ENCODE measurements around the gene SAMM50. TPM values are rescaled to one million over a fixed set of nuclear protein-coding genes. Genes with fewer than 3 reads are reported as not detected.

The SAMM50 gene
- 10 to 100 TPM; 59.3 to 95.0 (median 83.7) TPM for total RNA-seq
- polyA plus RNA-seq: 100 to 1,000 TPM in 1 of 3 donors, 10 to 100 TPM in 2; 62.7 to 105 (median 80.0) TPM
- long read RNA-seq, donor 1, transcript SAMM50-201 (15 exons, 1,717 nt): major isoform, 122 of 148 reads
- long read RNA-seq, donor 1, partial matches to known transcripts: 25 of 148 reads
- long read RNA-seq, donor 1, other reads (novel, unspliced or antisense): 0 of 148 reads
- long read RNA-seq, donor 2, transcript SAMM50-201 (15 exons, 1,717 nt): major isoform, 173 of 205 reads
- long read RNA-seq, donor 2, partial matches to known transcripts: 27 of 205 reads
- long read RNA-seq, donor 2, other reads (novel, unspliced or antisense): 5 of 205 reads

DNA sequence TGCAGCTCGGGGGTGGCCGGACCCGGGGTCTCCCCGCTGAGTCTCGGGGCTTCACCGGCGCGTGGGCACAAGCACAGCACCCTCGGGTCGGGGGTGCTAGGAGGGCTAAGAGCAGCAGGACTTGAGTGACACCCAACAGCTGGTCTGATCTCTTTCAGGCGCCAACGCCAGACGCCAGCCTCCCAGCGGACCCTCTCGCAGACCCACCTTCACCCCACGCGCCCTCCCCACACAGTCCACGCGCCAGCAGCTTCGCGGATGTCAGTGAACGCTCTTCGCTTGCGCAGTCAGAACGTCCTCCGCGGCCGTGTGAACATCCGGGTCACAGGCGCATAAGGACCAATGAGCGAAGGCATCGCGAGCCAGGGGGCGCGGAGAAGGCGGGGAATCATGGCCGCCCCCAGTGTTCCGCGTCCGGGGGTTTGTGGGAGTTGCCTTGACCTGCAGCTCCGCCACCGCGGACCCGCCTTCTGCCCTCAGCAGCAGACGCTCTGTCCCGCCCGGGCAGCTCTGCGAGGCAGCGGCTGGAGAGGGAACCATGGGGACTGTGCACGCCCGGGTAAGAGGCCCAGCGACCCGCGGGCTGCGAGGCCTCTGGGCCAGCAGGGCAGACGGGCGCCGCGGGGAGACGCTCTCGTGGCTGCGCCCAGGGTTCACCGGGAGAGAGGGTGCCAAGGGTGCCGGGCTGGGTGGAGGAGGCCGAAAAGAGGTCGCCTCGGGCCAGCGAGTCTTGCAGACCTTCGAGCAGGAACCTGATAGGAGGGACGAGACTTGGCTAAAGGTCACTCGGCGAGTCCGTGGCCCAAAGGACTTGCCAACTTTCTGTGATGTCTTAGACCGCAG is at the start of gene SAMM50:
Gene SAMM50 (plus strand): TSS at position 403 of the 843 bp plus-strand sequence. CDS start 136 bp downstream, at position 539.
- H3K4me3 ChIP-seq: peak within 1 kb of the TSS; percentile 85
- H3K27me3 ChIP-seq (ENCODE audit: insufficient read depth in 3 of 3, low read length in 2 of 3): no peaks in the 10 kb centered on the region
- H3K27ac ChIP-seq: peak within 1 kb of the TSS; percentile 91
- intact Hi-C loops (cut with DNase I): loop anchor here in 1 of 2 donors (10.0 kb wide), 1 partner anchor 130 kb away; no protein-coding TSS in a partner anchor
- WGBS, 3 donors: 0% methylated on average over 68 to 74 of the region's 74 CpGs
- peak; percentile 95 to 96 (median 96) for ATAC-seq
- no peaks in the 10 kb centered on the region for H3K36me3 ChIP-seq (ENCODE audit: insufficient read depth in 1 of 2, low read depth in 1 of 2)
- H3K9me3 ChIP-seq: no peaks in the 10 kb centered on the region
- TF ChIP-seq, protein P1, sequence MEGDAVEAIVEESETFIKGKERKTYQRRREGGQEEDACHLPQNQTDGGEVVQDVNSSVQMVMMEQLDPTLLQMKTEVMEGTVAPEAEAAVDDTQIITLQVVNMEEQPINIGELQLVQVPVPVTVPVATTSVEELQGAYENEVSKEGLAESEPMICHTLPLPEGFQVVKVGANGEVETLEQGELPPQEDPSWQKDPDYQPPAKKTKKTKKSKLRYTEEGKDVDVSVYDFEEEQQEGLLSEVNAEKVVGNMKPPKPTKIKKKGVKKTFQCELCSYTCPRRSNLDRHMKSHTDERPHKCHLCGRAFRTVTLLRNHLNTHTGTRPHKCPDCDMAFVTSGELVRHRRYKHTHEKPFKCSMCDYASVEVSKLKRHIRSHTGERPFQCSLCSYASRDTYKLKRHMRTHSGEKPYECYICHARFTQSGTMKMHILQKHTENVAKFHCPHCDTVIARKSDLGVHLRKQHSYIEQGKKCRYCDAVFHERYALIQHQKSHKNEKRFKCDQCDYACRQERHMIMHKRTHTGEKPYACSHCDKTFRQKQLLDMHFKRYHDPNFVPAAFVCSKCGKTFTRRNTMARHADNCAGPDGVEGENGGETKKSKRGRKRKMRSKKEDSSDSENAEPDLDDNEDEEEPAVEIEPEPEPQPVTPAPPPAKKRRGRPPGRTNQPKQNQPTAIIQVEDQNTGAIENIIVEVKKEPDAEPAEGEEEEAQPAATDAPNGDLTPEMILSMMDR (IDR thresholded peaks at IDR 0.05): no peak
- peak; percentile 95 to 97 for DNase-seq
- peaks cover 32% of the 10 kb centered on the region for H3K4me1 ChIP-seq

DNA sequence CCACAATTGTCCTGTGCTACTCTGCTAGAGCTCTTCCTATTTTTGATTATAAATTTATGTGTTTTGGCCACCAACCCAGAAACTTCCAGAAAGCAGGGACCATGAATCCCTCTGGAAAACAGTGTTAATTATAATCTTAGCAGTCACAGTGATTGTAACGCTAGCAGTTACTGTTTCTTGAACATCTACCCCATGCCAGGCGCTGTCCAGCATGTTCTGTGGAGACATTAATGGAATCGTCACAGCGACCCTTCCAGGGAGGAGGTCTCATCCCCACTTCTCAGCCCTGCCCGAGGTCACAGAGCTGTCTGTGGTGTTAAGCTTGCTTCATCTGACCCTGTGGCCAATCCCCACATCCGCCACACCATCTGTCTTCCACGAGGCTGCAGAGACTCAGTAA is 49.6 kb upstream of the SAMM50 start:
- H3K27me3 ChIP-seq (ENCODE audit: insufficient read depth in 3 of 3, low read length in 2 of 3): peaks cover 0 to 41% (median 2%) of the 10 kb centered on the region in 3 donors
- no peak for ATAC-seq
- DNase-seq: no peak
- intact Hi-C loops (cut with DNase I): no loop called here
- no peaks in the 10 kb centered on the region for H3K9me3 ChIP-seq
- TF ChIP-seq, protein P1 (IDR thresholded peaks at IDR 0.05): no peak
- H3K4me3 ChIP-seq: no peak overlapping the region
- H3K27ac ChIP-seq: no peak overlapping the region
- H3K36me3 ChIP-seq (ENCODE audit: insufficient read depth in 1 of 2, low read depth in 1 of 2): no peaks in the 10 kb centered on the region
- 24 to 38% (median 33%) methylated on average over 7 of the region's 7 CpGs for WGBS, 3 donors
- no peaks in the 10 kb centered on the region for H3K4me1 ChIP-seq

DNA sequence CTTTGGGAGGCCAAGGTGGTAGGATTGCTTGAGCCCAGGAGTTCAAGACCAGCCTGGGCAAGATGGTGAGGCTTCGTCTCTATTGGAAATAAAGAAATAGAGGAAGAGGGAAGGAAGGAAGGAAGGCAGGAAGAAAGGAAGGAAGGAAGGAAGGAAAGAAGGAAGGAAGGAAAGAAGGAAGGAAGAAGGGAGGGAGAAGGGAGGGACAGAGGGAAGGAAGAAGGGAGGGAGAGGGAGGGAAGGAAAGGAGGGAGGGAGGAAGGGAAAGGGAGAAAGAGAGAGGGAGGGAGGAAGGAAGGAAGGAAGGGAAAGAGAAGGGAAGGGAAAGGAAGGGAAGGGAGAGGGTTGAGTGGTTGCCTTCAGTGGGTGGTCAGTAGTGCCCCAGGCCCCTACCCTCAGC is 45.5 kb upstream of the SAMM50 start:
- Histone ChIP-seq H3K27me3 (ENCODE audit: insufficient read depth in 3 of 3, low read length in 2 of 3) (peaks cover 0 to 47% (median 2%) of the 10 kb centered on the region in 3 donors), H3K36me3 (ENCODE audit: insufficient read depth in 1 of 2, low read depth in 1 of 2) (no peaks in the 10 kb centered on the region), H3K27ac (no peak overlapping the region), H3K4me1 (no peaks in the 10 kb centered on the region), H3K9me3 (no peaks in the 10 kb centered on the region), H3K4me3 (no peak overlapping the region)
- intact Hi-C loops (cut with DNase I): no loop called here
- ATAC-seq (no peak), DNase-seq (no peak)
- WGBS, 3 donors: 86 to 96% (median 88%) methylated on average over 1 of the region's 1 CpG
- TF ChIP-seq, protein P1 (IDR thresholded peaks at IDR 0.05): no peak

DNA sequence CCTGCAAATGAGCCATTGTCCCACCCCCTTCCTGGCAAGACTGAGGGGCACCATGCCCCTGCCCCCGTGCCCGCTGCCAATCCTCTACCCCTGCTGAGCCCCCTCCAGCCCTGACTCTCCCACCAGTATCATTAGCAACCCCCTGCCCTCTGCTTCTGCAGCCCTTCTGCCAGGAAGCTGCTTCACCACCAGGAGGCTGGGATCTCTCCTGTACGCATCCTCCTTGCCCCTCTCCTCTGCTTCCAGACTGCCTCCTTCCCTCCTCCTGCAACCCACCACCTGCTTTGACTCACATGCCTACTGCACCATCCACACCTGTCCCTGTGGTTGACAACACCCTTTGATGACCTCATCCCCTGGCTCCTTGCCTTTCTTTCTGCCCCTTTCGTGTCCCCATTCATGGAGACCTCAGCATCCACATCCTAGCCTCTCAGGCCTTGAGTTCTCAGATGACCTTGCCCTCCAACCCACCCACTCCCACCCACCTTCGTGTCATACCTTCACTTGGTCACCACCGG is 45.0 kb upstream of the SAMM50 start:
- H3K27me3 ChIP-seq (ENCODE audit: insufficient read depth in 3 of 3, low read length in 2 of 3): peaks cover 0 to 43% (median 2%) of the 10 kb centered on the region in 3 donors
- TF ChIP-seq, protein P1 (IDR thresholded peaks at IDR 0.05): no peak
- ATAC-seq (no peak), DNase-seq (no peak)
- H3K4me3 ChIP-seq: no peak overlapping the region
- H3K4me1 ChIP-seq: no peaks in the 10 kb centered on the region
- H3K27ac ChIP-seq: no peak overlapping the region
- intact Hi-C loops (cut with DNase I): no loop called here
- WGBS, 3 donors: 51 to 58% (median 57%) methylated on average over 4 to 6 of the region's 6 CpGs
- H3K9me3 ChIP-seq: no peaks in the 10 kb centered on the region
- H3K36me3 ChIP-seq (ENCODE audit: insufficient read depth in 1 of 2, low read depth in 1 of 2): no peaks in the 10 kb centered on the region
